ENCODE measurements around the gene STT3B. TPM values are rescaled to one million over a fixed set of nuclear protein-coding genes. Genes with fewer than 3 reads are reported as not detected.
A peak's percentile ranks its signal among the peaks of the same experiment; 100 is the strongest.

The STT3B gene
- total RNA-seq, 2 donors from 2014 or later = 106 to 132 TPM

DNA sequence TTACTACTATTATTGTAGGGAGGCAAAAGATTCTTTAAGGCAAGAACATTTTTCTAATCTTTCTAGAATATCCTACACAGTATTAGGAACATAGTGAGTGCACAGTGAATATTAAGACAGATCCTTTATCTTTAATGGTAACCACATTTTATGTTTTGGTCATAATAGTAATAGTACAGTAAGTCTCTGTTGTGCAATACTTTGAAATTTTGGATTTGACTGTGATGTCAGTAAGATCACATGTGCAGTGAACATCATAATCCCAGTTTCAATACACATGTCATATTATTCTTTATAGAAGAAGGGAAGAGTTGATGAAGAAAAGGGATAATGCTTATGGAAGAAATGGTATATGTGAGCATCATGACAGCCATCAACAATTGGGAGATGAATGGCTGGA lies 10.7 kb downstream of the STT3B start:
- Histone ChIP-seq H3K36me3 (no peaks in the 10 kb centered on the region), H3K9me3 (no peaks in the 10 kb centered on the region), H3K4me1 (replicated peaks) (no peaks in the 10 kb centered on the region), H3K27me3 (replicated peaks; ENCODE audit: insufficient read depth) (no peaks in the 10 kb centered on the region), H3K27ac (no peak overlapping the region), H3K4me3 (no peak overlapping the region)
- intact Hi-C loops (cut with DNase I) = no loop called here
- TF ChIP-seq POLR2AphosphoS5 (IDR thresholded peaks at IDR 0.05) = no peak
- TF ChIP-seq POLR2A (IDR thresholded peaks at IDR 0.05) = no peak
- no peak for TF ChIP-seq CTCF (IDR thresholded peaks at IDR 0.05)
- no peak for DNase-seq (ENCODE audit: low spot score)

GRCh38 chr3:31544634-31545033 lies 11.9 kb downstream of the STT3B start:
- H3K4me3 ChIP-seq = no peak overlapping the region
- H3K27ac ChIP-seq = no peak overlapping the region
- TF ChIP-seq CTCF (IDR thresholded peaks at IDR 0.05) (no peak), POLR2AphosphoS5 (IDR thresholded peaks at IDR 0.05) (no peak), POLR2A (IDR thresholded peaks at IDR 0.05) (no peak)
- no peaks in the 10 kb centered on the region for H3K27me3 ChIP-seq (replicated peaks; ENCODE audit: insufficient read depth)
- 77% methylated on average over 9 of the region's 9 CpGs for WGBS
- no peaks in the 10 kb centered on the region for H3K9me3 ChIP-seq
- H3K4me1 ChIP-seq (replicated peaks) = no peaks in the 10 kb centered on the region
- intact Hi-C loops (cut with DNase I) = no loop called here
- DNase-seq (ENCODE audit: low spot score) = no peak
- H3K36me3 ChIP-seq = no peaks in the 10 kb centered on the region

GRCh38 chr3:31546162-31546561 lies 13.4 kb downstream of the STT3B start:
- TF ChIP-seq CTCF (IDR thresholded peaks at IDR 0.05) (no peak), POLR2A (IDR thresholded peaks at IDR 0.05) (no peak), POLR2AphosphoS5 (IDR thresholded peaks at IDR 0.05) (no peak)
- no peak overlapping the region for H3K4me3 ChIP-seq
- intact Hi-C loops (cut with DNase I) = no loop called here
- no peaks in the 10 kb centered on the region for H3K36me3 ChIP-seq
- no peaks in the 10 kb centered on the region for H3K9me3 ChIP-seq
- H3K27me3 ChIP-seq (replicated peaks; ENCODE audit: insufficient read depth) = no peaks in the 10 kb centered on the region
- H3K27ac ChIP-seq = no peak overlapping the region
- 82% methylated on average over 1 of the region's 1 CpG for WGBS
- no peak for DNase-seq (ENCODE audit: low spot score)
- no peaks in the 10 kb centered on the region for H3K4me1 ChIP-seq (replicated peaks)

DNA sequence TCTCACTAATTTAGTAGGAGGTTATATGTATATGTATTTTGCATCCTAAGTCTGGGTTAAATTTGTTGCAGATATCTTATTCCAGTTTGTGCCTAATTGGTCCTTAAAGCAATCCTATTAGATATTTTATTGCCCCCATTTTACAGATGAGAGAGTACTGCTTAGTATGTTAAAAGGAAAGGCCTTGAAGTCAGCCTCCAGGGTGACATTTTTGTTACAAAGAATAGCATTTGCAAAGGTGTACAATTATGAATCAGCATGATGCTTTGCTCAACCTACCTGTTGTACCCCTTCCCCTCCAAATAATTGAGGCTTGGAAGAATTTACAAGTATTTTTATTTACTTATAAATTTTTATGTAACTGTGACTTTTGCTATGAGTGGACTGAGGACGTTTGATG lies 14.0 kb downstream of the STT3B start:
- TF ChIP-seq CTCF (IDR thresholded peaks at IDR 0.05) (no peak), POLR2AphosphoS5 (IDR thresholded peaks at IDR 0.05) (no peak), POLR2A (IDR thresholded peaks at IDR 0.05) (no peak)
- H3K4me1 ChIP-seq (replicated peaks) = no peaks in the 10 kb centered on the region
- no peak overlapping the region for H3K4me3 ChIP-seq

GRCh38 chr3:31550452-31551251 lies 17.9 kb downstream of the STT3B start:
- Histone ChIP-seq H3K27me3 (replicated peaks; ENCODE audit: insufficient read depth) (no peaks in the 10 kb centered on the region), H3K9me3 (no peaks in the 10 kb centered on the region), H3K4me1 (replicated peaks) (no peaks in the 10 kb centered on the region), H3K4me3 (no peak overlapping the region), H3K36me3 (no peaks in the 10 kb centered on the region), H3K27ac (no peak overlapping the region)
- peak in 3 of 4 experiments; percentile 56 to 64 (median 59) for TF ChIP-seq CTCF (IDR thresholded peaks at IDR 0.05)
- TF ChIP-seq POLR2AphosphoS5 (IDR thresholded peaks at IDR 0.05) = peak; percentile 11
- no peak for TF ChIP-seq POLR2A (IDR thresholded peaks at IDR 0.05)
- whole genome bisulfite sequencing = 7% methylated on average over 2 of the region's 2 CpGs
- no peak for DNase-seq (ENCODE audit: low spot score)
- intact Hi-C loops (cut with DNase I) = no loop called here

More for the DNA sequence above, 14.0 kb downstream of the STT3B start:
- intact Hi-C loops (cut with DNase I) = no loop called here
- H3K9me3 ChIP-seq = no peaks in the 10 kb centered on the region
- DNase-seq (ENCODE audit: low spot score) = no peak
- no peaks in the 10 kb centered on the region for H3K36me3 ChIP-seq
- H3K27me3 ChIP-seq (replicated peaks; ENCODE audit: insufficient read depth) = no peaks in the 10 kb centered on the region
- H3K27ac ChIP-seq = no peak overlapping the region
- 36% methylated on average over 1 of the region's 1 CpG for WGBS
